Hematopoietic multipotent progenitor cell treated with erythropoietin and hydrocortisone succinate and interleukin-3 and kit ligand, for 4 days (in vitro differentiated cells): Measurements from ENCODE around the gene RNF217.

Experiments used
- DNase-seq: peaks from one replicate; pipeline ENCODE4 v3.0.0-alpha.2; 2015

Gene RNF217

DNA sequence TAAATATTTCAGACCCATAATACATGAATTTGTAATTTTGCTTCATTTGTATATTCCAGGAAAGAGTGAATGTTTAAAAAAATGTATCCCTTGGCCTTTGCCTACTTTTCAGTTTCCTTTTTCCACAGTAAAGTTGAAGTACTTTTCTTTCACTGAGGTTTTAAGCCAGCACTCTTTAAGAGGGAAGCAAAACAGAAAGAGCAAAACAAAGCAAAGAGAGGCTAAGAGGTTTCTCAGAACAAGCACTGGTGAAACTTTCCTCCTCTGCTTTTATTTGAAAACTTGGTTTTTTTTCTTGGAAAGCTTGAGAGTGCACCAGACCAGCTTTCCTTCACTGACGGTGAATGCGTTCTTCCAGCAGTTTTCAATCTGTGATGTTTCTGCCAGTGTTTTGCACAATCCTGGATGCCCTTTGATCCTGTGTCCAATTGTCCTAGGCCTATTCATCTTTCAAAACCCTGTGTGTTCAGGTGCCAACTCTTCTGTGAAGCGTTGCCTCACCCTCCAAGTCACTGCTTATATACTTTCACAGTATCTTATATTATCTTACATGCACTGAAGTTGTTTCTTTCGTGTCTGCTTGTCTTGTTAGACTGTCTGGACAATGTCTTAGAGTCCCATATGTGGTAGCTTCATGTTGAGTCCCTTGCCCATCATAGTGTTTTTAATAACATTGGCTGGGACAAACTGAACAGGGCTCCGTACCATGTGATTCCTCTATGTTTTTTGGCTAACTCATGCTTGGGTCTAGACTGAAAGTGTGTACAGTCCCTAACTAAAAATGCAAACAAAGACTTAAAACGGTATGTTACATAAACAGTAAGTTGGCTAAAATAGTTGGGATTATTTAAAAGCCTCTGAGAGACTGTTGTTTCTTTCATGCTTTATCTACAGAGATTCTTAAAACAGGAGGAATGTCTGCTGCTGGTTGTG is 1.9 kb downstream of the RNF217 start:
- DNase-seq = peak; percentile 37

DNA sequence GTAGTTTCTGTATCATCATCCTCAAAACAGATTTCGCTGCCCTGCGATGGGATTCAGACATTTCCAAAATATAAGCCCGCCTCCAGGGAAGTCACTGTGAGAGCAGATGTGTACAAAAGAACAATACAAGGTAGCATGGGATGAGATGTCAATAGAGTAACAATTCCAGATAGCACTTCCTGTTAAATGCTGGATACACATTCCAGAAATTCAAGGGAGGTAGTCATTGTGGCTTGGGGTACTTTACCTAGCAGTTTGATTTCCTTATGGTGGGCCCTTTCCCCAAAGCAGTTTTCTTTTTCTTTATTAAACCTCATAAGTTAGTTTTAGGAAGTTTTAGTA is 2.5 kb downstream of the RNF217 start:
- no peak for DNase-seq

DNA sequence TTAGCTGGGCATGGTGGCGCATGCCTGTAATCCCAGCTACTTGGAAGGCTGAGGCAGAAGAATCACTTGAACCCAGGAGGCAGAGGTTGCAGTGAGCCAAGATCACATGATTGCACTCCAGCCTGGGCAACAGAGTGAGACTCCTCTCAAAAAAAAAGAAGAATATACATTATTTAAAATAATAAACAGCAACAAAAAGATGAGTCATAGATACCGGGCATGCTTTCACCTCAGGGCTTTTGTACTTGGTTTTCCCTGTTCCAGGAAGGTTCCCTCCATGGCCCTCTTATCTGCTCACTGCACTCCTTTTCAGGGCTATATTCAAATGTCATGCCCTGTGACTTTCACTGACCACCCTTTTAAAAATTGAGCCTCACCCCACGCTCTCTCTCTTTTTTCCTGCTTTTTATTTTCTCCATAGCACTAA is 3.2 kb downstream of the RNF217 start:
- peak; percentile 51 for DNase-seq

DNA sequence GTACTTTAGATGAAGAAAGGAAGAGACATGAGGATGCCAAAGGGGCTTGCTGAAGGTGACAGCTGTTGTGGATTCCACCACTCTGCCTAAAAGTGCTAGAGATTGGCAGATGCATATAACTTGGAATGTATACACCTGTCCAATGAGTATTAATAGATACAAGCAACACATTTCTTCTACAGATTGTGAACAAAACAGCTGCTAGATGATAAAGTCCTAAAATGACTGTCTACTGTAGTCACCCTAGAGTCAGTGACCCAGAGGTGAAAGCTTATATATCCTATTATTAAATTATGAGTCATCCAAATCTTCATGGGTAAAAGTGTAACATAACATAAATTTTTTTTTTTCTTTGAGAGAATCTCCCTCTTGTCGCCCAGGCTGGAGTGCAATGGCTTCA is 5.2 kb downstream of the RNF217 start:
- DNase-seq = no peak

DNA sequence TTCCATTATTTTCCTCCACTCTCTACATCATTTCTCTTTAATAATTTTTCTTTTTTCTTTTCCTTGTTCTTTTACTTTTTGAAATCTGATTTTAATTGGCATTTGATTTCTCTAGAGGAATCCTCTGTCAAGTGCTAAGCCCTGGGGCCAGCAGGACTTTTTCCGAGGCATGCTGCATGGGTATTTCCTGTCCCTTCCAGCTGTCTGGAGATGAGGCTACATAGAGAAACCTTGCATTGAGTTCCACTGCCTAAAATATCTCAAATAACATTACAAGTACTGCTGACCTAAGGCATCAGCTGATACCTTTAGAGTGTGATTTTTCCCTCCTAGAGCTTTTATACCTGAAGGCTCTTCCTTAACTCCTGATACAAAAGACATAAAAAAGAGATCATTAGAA is 6.2 kb downstream of the RNF217 start:
- DNase-seq = no peak

DNA sequence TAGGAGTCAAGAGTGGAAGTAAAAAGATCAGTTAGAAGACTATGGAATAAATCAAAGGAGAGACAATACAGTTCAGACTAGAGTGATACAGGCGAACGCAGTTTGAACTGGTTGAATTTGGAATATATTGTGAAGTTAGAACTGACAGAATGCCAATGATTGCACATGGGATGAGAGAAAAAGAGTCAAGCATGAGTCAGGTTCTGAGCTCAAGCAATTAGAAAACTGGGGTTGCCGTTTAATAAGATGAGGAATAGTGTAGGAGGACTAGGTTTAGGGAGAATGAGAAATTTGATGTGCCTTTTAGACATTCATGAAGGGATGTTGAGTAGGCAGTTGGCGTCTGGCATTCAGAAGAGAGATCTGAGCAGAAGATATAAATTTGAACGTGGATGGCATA is 8.0 kb downstream of the RNF217 start:
- no peak for DNase-seq

DNA sequence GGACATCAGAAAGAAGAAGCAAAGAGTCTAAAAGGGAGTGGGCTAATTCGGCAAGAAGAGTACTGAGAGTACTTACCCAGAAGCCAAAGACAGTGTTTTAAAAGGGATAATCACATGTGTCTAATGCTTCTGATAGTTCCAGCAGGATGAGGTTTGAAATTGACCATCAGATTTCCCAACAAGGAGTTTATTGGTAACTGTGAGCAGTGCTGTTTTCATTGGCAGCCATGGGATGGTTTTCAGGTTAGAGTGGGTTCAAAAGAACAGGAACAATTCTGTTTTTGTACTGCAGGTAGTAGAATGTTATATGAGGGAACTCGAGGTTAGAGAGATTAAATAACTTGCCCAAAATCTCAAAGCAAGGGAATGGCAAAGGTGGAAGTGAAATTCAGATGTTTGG is 8.5 kb downstream of the RNF217 start:
- no peak for DNase-seq

DNA sequence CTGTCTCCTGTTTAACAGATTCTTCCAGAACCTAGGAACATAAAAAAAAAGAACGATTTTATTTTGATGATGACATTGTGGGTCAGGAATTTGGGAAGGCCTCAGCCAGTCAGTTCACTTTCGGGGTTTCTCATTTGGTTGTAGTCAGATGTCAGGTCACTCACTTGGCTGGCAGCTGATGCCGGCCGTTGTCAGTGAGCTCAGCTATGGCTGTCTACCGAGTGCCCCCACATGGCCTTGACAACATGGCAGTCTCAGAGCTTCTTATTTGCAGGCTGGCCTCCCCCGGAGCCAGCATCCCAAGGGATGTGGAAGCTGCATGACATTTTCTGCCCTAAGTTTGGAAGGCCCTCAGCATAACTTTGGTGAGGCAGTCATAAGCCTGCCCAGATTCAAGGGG is 11.5 kb downstream of the RNF217 start:
- DNase-seq = no peak

DNA sequence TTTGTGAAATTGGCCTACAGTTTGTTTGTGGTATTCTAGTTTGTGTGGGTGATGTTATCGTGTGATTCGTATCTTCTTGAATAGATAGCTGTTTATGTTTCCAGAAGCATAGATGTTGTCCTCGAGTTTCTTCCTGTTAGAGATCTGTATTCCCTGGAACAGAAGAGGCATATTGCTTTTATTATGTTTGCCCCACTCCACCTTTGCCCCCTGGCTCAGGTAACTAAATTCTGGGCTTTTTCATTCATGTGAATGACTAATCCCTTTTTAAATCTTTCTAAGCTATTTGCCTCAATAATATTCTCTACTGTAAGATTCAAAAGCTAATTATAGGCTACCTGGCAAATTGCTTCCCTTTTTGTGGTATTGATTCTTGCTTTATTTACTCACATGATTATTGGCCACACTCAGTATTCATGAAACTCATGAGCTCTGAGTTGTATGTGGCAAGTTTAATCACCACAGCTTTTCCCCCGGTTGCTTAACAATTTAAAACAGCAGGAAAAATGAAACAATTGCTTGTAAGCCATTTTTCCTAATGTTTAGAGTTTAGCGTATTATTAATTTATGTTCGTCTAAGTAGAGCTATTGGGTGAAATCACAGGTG is 12.6 kb downstream of the RNF217 start:
- peak; percentile 31 for DNase-seq

DNA sequence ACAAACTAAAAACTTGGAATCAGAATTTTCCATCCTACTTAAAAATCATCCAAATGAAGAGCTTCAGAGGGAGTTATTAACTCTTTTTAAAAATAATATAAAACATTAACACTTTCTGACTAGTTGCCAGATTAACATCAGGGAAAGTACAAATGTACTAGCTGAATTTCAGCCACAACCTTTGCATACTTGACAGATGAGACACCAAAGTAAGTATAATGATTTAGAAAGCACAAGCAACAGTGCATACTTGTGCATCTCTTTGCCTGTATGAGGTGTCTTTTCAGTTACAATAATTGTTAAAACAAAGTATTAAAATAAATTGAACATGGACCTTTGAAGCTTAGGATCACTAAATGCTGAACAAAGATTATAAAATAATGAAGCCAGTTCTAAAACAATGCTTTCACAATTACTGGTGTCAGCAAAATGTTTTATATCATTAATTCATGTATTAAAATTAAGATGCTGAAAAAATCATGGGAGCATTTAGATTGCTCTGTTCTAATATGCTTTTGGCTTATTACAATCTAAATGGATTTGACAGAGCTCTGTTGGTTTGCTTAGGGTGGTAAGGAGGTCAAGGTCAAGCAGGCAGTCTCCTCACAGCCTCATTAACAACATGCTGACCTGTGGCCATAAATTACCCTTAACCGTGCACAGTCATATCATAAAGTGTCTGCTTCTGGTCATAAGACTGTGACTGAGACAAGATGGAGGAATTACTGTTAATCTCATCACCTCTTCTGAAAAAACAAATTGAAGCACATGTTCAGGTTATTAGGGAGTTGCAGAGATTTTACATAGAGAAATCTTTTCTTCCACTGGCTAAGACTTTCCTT is 15.1 kb downstream of the RNF217 start:
- DNase-seq = no peak

DNA sequence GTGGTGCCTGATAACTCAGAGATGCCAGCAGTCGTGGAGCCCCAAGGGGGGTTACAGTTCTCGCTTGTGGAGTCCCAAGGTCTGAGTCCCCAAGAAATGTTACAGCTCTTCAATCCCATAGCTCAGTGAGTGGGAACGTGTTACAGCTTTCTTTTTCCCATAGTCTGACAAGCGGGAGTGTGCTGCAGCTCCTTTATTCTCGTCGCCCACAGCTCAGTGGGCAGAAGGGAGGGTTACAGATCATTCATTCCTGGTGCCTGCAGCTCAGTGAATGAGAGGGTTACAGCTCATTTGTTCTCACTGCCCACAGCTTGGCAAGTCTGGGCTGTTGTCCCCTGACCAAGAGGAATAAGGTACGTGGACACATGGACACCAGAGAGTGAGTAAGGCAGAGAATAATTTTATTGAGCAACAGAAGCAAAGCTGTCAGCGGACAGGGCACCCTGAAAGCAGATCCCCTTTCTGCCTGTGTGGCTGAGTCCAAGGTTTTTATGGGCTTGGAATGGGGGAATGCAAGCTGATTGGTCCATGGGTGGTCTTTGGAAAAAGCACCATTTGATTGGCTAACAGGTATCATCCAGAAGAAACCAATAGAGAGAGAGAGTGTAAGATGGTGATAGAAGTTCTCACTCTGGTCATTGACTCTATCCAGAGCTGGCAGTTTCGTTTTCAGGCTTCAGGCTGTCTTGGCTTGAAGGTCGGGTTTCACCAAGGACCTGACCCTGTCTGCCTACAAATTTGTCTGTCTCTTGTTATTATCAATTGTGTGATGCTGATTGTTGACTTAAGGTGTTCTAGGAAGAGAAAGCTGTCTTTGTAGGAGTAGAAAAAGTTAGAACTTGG is 16.4 kb downstream of the RNF217 start:
- peak; percentile 6 for DNase-seq

DNA sequence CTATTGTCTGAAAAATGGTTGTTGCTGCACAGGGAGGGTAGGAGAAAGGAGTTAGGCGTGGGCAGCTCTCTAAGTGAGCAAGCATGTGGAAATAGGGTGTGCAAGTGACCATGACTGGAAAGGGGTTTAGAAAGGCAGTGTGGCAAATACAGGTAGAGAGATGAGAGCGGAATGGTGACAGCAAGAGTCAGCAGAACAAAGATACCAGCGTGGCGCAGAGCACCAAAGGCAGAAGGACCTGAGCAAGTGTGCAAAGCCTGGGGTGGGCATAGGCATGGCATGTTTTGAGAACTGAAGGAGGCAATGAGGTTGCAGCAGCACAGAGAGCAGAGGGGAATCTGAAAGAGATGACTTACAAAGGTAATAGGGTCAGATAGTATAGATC is 17.0 kb downstream of the RNF217 start:
- DNase-seq = no peak

DNA sequence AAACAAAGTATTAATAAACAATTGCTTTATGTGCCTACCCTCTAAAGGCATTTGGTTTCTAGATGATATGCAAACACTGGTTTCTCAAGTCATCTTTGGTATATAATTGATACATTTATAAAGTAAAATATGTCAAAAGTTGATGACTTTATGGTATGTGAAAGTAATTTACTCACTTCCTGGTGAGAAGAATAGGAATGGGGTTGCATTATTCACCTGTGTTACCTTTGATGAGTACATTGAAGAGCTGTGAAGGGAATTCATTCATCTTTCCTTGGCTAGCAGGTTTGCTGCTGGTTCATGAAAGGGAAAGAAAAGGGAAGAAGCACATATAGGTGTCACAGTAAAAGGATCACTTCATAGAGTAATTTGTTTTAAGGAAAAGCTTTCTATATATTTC is 20.4 kb downstream of the RNF217 start:
- no peak for DNase-seq

DNA sequence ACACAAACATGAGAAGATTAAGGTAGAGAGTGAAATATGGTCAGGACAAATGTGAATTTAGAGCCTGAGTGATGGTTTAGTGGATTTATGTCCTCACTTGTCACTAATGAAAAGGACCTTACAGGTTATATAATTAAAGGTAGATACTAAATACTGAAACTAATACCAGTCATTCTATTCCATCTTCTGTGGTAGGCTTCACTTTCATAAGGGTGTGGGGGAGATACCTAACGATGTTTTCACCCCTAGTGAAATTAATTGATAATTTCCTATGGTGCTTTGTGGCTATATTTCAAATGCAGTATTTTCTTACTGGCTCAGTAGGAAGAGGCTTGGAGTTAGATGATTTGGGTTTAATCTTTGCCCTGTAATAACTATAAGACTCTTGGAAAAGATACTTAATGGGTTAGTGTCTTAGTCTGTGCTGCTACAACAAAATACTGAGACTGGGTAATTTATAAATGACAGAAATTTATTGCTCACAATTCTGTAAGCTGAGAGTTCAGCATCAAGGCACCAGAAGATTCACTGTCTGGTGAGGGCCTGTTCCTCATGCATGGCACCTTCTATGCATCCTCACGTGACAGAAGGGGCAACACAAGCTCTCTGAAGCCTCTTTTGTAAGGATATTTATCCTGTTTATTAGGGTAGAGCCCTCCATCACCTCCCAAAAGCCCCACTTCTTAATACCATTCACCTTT is 21.3 kb downstream of the RNF217 start:
- no peak for DNase-seq

DNA sequence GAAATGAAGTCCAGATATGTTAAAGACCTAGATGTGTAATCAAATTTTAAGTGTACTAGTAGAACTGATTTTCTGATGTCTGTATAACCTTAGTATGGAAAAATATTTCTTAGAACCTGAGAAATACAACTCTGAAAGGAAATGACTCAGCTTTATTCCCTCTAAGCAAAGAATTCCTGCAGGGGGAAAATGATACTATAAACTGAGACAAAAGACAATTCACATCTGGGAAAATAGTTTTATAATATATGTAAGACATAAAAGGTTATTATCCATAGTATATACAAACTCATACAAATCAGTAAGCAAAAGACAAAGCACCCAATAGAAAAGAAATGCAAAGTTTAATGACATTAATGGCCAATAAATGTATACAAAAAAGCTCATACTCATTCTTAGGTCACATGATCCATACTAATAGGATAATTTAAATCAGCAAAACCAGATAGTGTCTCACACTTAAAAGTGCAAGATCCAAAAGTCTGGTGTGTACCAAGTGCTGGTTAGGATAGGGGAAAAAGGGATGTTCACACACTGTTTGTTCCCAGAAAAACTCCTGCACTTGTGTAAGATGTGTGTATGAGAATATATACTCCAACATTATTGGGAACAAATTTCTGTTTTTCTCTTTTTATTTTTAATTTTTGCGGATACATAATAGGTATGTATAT is 22.6 kb downstream of the RNF217 start:
- DNase-seq = no peak

DNA sequence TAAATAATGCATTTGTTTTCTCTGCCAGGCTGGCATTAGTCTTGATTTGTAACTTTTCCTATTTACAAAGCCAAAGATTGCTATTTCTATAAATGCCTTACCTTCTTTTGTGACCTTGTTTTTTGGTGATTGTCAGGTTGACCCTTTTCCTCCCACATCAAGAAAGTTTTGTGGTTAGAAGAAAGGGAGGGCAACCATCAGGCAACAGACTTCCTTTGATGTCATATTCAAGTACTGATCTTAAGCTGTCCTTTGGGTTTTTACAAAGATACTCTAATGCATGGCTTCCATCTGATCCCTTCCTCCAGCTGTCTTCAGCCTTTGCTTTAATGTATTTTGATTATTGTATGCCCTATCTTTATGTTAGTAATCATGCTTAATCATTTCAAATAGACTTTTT is 23.9 kb downstream of the RNF217 start:
- DNase-seq = peak; percentile 45

DNA sequence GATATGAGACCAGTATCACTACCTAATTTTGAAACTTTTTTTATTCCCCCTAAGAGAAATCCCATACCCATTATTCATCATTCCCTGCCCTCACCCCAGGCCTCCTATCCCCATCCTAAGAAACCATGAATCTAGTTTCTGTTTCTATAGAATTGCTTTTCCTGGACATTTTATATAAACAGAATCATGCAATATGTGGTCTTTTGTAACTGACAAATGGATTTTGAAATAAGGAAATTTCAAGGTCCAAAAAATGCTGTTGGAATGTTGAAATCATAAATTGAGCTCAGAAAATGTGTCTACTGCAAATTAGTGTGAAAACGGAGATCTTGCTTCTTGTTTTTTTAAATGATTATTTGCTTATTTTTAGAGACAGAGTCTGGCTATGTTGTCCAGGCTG is 25.1 kb downstream of the RNF217 start:
- DNase-seq = no peak

DNA sequence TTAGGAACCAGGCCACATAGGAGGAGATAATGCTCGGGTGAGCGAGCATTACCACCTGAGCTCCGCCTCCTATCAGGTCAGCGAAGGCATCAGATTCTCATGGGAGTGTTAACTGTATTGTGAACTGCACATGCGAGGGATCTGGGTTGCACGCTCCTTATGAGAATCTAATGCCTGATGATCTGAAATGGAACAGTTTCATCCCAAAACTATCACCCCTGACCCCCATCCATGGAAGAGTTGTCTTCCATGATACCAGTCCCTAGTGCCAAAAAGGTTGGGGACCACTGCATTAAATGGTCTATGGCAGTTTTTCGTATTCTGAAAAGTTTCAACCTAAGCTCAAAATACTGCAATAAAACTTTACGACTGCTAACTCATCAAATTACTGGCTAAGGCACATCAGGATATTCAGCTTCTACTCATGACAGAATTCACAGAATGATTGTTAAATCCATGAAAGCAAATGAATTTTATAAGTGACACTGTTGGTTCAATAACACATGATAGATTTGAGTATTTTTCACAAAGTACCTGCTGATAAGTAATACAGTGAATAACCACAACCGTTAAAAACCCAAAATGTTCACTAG is 25.9 kb downstream of the RNF217 start:
- no peak for DNase-seq

DNA sequence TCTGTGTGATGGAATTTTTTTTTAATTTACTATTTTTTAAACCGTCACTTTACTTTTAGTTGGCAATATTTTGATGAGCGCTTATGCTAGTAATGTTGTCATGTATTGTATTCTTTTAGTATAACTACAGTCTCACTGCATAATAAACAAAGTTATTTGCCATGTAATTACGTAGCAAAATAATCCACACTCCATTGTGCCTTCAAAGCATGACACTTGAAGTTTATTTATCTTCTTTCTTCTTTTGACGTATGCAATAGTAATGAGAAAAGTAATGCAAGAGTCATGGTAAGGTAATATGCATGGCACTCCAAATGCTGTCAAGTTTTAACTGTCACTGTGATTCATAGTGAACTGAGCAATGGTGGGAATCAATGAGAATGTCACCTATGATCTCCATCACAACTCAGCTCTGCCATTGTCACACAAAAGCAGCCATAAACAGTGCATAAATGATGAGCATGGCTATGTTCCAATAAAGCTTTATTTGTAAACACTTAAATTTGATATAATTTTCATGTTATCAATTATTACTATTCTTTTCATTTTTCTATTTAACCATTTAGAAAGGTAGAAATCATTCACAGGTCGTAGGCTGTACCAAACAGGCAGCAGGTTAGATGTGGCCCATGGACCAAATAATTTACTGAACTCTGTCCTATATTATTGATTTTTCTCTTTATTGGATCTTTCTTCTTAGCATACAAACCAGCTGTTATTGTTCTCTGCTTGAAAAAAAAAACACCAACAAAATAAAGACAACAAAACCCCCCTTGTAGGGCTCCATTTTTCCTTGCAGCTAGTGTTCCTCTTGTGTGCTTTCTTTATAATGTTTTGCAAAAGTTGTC is 27.1 kb downstream of the RNF217 start:
- DNase-seq = no peak

DNA sequence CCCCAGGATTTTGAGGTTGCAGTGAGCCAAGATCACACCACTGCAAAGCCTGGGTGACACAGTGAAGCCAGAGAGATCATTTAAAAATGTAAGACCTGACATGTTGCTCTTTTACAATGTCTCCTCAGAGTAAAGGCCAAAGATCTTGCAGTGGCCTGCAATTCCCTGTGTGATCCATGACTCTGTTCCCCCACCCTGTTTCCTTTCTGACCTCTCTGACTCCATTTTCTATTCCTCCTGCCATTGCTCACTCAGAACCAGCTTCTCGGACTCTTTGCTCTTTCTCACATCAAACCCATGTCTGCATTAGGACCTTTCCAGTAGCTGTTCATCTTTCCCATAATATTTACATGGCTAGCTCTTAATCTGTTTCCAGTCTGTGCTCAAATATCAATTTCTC is 28.8 kb downstream of the RNF217 start:
- no peak for DNase-seq
